Measurements from ENCODE around the gene GAB3. TPM values are rescaled to one million over a fixed set of nuclear protein-coding genes. Genes with fewer than 3 reads are reported as not detected.

Gene GAB3
- total and polyA plus RNA-seq, 2 experiments from 2014 or later, result 0.89 to 1.8 TPM

- TF ChIP-seq ZNF462 (CRISPR knock-in tag; IDR thresholded peaks at IDR 0.05), result no peak
- TF ChIP-seq STAT1 (IDR thresholded peaks at IDR 0.05; ENCODE audit: unreplicated experiment), result no peak
- TF ChIP-seq REST (IDR thresholded peaks at IDR 0.05; ENCODE audit: unreplicated experiment), result no peak
- no peak for TF ChIP-seq NANOG (IDR thresholded peaks at IDR 0.05; ENCODE audit: borderline replicate concordance)
- TF ChIP-seq POLR2AphosphoS5 (IDR thresholded peaks at IDR 0.05; ENCODE audit: low read depth), result no peak
- TF ChIP-seq ZNF331 (CRISPR knock-in tag; IDR thresholded peaks at IDR 0.05; ENCODE audit: low read depth), result no peak
- TF ChIP-seq CTCF (conservative IDR thresholded peaks at IDR 0.05; ENCODE audit: low read depth in 2 of 2), result no peak
- TF ChIP-seq EZH2phosphoT487 (IDR thresholded peaks at IDR 0.05; ENCODE audit: unreplicated experiment), result no peak
- no peak for TF ChIP-seq CREB1 (CRISPR knock-in tag; IDR thresholded peaks at IDR 0.05; ENCODE audit: low read depth)
Observed at GRCh38 chrX:154711264-154711663, 39.6 kb downstream of the GAB3 start (continued).
